HepG2 (cell line): ENCODE measurements around the gene SFI1. TPM values are rescaled to one million over a fixed set of nuclear protein-coding genes. Genes with fewer than 3 reads are reported as not detected.

Experiments
- CSRNP2 ChIP-seq: sonication (generic); formaldehyde crosslinking; conservative IDR thresholded peaks from 2 replicates; pipeline ENCODE4 v1.8.0; 2022; ENCODE audit warnings: low read depth, missing genetic modification reagents
- FOXJ3 ChIP-seq: sonication (generic); formaldehyde crosslinking; IDR thresholded peaks from 2 replicates; pipeline ENCODE4 v1.4.0; 2020; ENCODE audit warnings: missing genetic modification reagents, mild to moderate bottlenecking, borderline replicate concordance
- GPBP1L1 ChIP-seq: sonication (generic); formaldehyde crosslinking; IDR thresholded peaks from 2 replicates; pipeline ENCODE4 v1.5.0; 2020; ENCODE audit warnings: mild to moderate bottlenecking, missing genetic modification reagents
- HDAC1 ChIP-seq: sonication (generic); formaldehyde crosslinking; IDR thresholded peaks from 2 replicates; pipeline ENCODE4 v1.5.1; 2020; ENCODE audit warnings: mild to moderate bottlenecking, missing genetic modification reagents
- IKZF1 ChIP-seq: fragments of 450-650 bp; IDR thresholded peaks from 2 replicates; pipeline ENCODE4 v1.7.1; 2016
- MBNL3 ChIP-seq: fragments of 250-450 bp; sonication (Bioruptor Pico); conservative IDR thresholded peaks from 2 replicates; pipeline ENCODE4 v1.8.0; 2022; ENCODE audit warnings: mild to moderate bottlenecking, inconsistent platforms
- RCOR2 ChIP-seq: IDR thresholded peaks from 2 replicates; pipeline ENCODE4 v1.6.1; 2016; ENCODE audit warnings: missing biosample characterization, missing genetic modification reagents
- ZNF329 ChIP-seq: sonication (generic); formaldehyde crosslinking; IDR thresholded peaks from 2 replicates; pipeline ENCODE4 v1.9.0; 2021; ENCODE audit warnings: low read depth, mild to moderate bottlenecking, missing genetic modification reagents
- ZNF747 ChIP-seq: sonication (generic); formaldehyde crosslinking; IDR thresholded peaks from 2 replicates; pipeline ENCODE4 v1.8.1; 2023; ENCODE audit warnings: missing genetic modification reagents, mild to moderate bottlenecking, borderline replicate concordance
- ZNF784 ChIP-seq: sonication (generic); formaldehyde crosslinking; IDR thresholded peaks from 2 replicates; pipeline ENCODE4 v1.5.1; 2020; ENCODE audit warnings: missing genetic modification reagents, mild to moderate bottlenecking, borderline replicate concordance
- ZNF800 ChIP-seq: sonication (generic); formaldehyde crosslinking; IDR thresholded peaks from 2 replicates; pipeline ENCODE4 v1.4.0; 2020; ENCODE audit warnings: missing genetic modification reagents
- ZNF841 ChIP-seq: sonication (generic); formaldehyde crosslinking; IDR thresholded peaks from 2 replicates; pipeline ENCODE4 v1.8.1; 2023; ENCODE audit warnings: missing genetic modification reagents, borderline replicate concordance
- ZSCAN25 ChIP-seq: sonication (generic); formaldehyde crosslinking; IDR thresholded peaks from 2 replicates; pipeline ENCODE4 v1.8.0; 2022; ENCODE audit warnings: mild to moderate bottlenecking, missing genetic modification reagents
- polyA plus RNA-seq, 8 experiments: library from polyadenylated mRNA; depleted of rRNA in 3 of 8; stranded (reverse) in 7 of 8; unstranded in 1 of 8; fragments of >200 nt; fragmentation: Illumina TruSeq in 4 of 8; extraction: Trizol in 4 of 8; gene quantifications; 2 replicates each; pipeline versions ENCODE4 v1.2.1 to v1.2.3, GENCODE V29; 2011 to 2016; ENCODE audit warnings: low read depth in 4 of 8, missing spikeins in 1 of 8, mixed read lengths in 1 of 8; ENCODE audit not compliant: insufficient read depth in 1 of 8
- total RNA-seq, 5 experiments: library from RNA; depleted of rRNA; stranded (reverse); fragments of >200 nt; fragmentation: Illumina TruSeq; extraction: Trizol; gene quantifications; 2 replicates each; pipeline ENCODE4 v1.2.3, GENCODE V29; 2016; ENCODE audit warnings: low read depth in 1 of 5

Gene SFI1
- total and polyA plus RNA-seq, 2 of the 13 experiments (the other 11 are each of a cell fraction or from before 2014, with no cell fraction given), result 20.5 to 40.1 TPM

GRCh38 chr22:31586137-31586920, 90.0 kb downstream of the SFI1 start (continued):
- TF ChIP-seq ZNF329 (no peak), FOXJ3 (CRISPR knock-in tag) (no peak), ZNF800 (CRISPR knock-in tag) (no peak), ZSCAN25 (CRISPR knock-in tag) (no peak), CSRNP2 (CRISPR knock-in tag) (no peak), HDAC1 (CRISPR knock-in tag) (peak; percentile 82), ZNF784 (no peak), ZNF747 (CRISPR knock-in tag) (0 out of 2 replicates have a peak, but pooled peaks have one; percentile 36), ZNF841 (CRISPR knock-in tag) (no peak), IKZF1 (no peak), MBNL3 (CRISPR knock-in tag) (no peak), GPBP1L1 (CRISPR knock-in tag) (no peak), RCOR2 (peak; percentile 85)
